ENCODE results near the gene BEST1. TPM values are rescaled to one million over a fixed set of nuclear protein-coding genes. Genes with fewer than 3 reads are reported as not detected.

BEST1 gene
- total RNA-seq, 2 donors from 2014 or later, result 0.58 to 0.77 TPM

DNA sequence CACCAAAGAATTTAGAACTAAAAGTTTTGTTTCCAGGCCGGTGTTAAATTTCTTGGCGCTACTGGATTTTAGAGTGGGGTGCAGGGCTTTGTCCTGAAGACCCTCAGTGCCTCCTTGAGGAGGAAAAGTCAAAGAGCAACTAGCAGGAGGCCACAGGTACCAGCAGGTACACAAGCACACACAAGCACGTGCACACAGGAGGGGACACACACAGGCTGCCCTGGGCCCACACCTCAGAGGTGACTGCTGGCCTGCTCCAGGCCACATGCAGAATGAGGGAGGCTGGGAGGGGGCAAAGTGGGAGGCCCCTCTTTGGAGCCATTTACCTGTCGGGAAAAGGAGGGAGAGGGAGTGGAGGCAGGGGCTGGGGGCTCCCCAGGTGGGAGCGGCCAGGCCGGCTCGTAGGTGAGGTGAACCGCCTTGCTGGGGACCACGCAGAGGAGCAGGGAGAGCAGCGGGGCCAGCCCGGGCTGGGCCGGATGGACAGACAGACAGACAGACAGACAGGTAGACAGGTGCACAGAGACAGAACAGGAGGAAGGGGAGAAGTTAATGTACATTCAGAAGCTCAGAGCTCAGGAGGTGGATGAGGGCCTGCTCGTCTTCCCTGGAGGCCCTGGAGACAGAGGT, 45.0 kb upstream of the BEST1 start:
- TF ChIP-seq, protein P1, sequence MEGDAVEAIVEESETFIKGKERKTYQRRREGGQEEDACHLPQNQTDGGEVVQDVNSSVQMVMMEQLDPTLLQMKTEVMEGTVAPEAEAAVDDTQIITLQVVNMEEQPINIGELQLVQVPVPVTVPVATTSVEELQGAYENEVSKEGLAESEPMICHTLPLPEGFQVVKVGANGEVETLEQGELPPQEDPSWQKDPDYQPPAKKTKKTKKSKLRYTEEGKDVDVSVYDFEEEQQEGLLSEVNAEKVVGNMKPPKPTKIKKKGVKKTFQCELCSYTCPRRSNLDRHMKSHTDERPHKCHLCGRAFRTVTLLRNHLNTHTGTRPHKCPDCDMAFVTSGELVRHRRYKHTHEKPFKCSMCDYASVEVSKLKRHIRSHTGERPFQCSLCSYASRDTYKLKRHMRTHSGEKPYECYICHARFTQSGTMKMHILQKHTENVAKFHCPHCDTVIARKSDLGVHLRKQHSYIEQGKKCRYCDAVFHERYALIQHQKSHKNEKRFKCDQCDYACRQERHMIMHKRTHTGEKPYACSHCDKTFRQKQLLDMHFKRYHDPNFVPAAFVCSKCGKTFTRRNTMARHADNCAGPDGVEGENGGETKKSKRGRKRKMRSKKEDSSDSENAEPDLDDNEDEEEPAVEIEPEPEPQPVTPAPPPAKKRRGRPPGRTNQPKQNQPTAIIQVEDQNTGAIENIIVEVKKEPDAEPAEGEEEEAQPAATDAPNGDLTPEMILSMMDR (IDR thresholded peaks at IDR 0.05), result no peak
- H3K27ac ChIP-seq, result no peak overlapping the region
- DNase-seq, result no peak

DNA sequence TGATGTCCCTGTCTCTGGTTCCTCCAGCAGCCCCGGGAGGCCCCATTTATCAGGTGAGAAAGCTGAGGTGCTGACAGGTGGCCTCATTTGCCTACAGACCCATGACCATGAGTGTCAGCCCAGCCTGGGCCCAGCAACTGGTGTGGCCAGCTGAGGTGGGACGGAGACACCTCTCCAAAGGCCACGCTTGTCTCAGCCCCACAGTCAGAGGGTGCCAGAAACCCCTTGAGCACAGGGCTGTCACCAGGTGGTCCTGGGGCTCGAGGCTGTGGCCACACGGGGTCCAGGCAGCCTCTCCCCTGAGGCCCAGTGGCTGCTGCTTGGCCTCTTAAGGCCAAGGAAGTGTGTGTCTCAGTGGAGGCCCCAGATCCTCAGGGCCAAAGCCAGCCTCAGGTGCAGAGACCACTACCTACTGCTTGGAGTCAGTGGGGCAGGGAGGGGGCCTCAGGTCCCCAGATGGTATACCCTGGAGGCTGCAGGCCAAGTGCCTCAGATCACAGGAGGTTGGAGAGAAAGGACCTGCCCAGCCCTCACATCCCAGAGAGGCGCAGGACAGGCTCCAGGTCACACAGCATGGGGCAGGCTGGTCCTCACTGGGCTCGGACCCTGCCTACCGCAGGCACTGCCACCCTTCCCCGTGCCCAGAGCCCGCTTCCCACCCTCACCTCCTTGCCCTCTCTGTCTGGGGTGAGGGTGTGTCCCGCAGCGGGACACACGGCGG, 44.2 kb upstream of the BEST1 start:
- H3K36me3 ChIP-seq, result no peaks in the 10 kb centered on the region
- H3K4me3 ChIP-seq, result no peak overlapping the region
- no peak overlapping the region for H3K27ac ChIP-seq
- TF ChIP-seq, protein P1 (IDR thresholded peaks at IDR 0.05), result no peak
- H3K27me3 ChIP-seq, result no peaks in the 10 kb centered on the region
- intact Hi-C loops (cut with DNase I), result no loop called here
- no peak overlapping the region for H3K9ac ChIP-seq (ENCODE audit: low read depth in 2 of 2, low read length in 2 of 2)
- no peaks in the 10 kb centered on the region for H3K9me3 ChIP-seq
- no peak for DNase-seq
- H3K4me1 ChIP-seq, result no peaks in the 10 kb centered on the region

More for the DNA sequence above, 45.0 kb upstream of the BEST1 start:
- Histone ChIP-seq H3K4me1 (no peaks in the 10 kb centered on the region), H3K9me3 (no peaks in the 10 kb centered on the region), H3K4me3 (no peak overlapping the region), H3K9ac (ENCODE audit: low read depth in 2 of 2, low read length in 2 of 2) (no peak overlapping the region), H3K27me3 (no peaks in the 10 kb centered on the region), H3K36me3 (no peaks in the 10 kb centered on the region)
- intact Hi-C loops (cut with DNase I), result no loop called here

DNA sequence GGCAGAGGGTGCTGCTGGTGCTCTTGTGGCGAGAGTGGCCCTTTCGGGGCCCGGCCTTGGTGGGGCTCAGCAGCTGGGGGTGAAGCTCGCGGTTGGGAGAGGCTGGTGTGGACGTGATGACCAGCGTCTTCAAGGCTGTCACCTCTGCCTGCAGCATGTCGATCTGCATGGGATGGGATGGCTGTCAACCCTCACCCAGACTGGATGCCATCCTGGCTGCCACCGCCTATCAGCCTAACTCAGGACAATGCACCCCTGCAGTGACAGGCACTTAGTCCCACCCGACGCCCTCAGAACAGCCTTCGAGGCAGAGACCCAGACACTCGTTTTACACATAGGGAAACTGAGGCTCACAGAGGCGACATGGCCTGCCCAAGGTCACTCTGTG, 43.6 kb upstream of the BEST1 start:
- Histone ChIP-seq H3K9ac (ENCODE audit: low read depth in 2 of 2, low read length in 2 of 2) (no peak overlapping the region), H3K27ac (no peak overlapping the region), H3K4me3 (no peak overlapping the region), H3K36me3 (no peaks in the 10 kb centered on the region), H3K27me3 (no peaks in the 10 kb centered on the region), H3K4me1 (no peaks in the 10 kb centered on the region), H3K9me3 (no peaks in the 10 kb centered on the region)
- TF ChIP-seq, protein P1 (IDR thresholded peaks at IDR 0.05), result no peak
- intact Hi-C loops (cut with DNase I), result no loop called here
- no peak for DNase-seq

DNA sequence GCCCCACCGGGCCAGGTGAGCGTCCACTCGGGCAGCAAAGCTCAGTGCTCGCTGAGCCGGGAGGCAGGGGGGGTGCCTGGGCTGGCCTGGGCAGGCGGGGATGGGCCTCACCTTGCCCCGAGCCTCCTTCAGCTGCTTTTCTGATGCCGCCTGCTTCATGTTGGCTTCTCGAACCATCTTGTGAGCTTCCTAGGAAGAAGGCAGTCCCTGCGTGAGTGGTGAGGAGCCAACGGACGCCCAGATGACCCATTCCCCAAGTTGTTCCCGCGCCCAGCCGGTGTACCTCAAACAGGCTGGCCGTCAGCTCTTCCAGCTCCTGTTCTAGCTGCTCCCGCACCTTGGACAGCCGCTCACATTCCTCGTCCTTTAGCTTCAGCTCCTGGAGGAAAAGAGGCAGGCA, 42.9 kb upstream of the BEST1 start:
- Histone ChIP-seq H3K4me3 (no peak overlapping the region), H3K9me3 (no peaks in the 10 kb centered on the region), H3K27ac (no peak overlapping the region), H3K9ac (ENCODE audit: low read depth in 2 of 2, low read length in 2 of 2) (no peak overlapping the region), H3K4me1 (no peaks in the 10 kb centered on the region), H3K36me3 (no peaks in the 10 kb centered on the region), H3K27me3 (no peaks in the 10 kb centered on the region)
- DNase-seq, result no peak
- TF ChIP-seq, protein P1 (IDR thresholded peaks at IDR 0.05), result no peak
- intact Hi-C loops (cut with DNase I), result no loop called here

DNA sequence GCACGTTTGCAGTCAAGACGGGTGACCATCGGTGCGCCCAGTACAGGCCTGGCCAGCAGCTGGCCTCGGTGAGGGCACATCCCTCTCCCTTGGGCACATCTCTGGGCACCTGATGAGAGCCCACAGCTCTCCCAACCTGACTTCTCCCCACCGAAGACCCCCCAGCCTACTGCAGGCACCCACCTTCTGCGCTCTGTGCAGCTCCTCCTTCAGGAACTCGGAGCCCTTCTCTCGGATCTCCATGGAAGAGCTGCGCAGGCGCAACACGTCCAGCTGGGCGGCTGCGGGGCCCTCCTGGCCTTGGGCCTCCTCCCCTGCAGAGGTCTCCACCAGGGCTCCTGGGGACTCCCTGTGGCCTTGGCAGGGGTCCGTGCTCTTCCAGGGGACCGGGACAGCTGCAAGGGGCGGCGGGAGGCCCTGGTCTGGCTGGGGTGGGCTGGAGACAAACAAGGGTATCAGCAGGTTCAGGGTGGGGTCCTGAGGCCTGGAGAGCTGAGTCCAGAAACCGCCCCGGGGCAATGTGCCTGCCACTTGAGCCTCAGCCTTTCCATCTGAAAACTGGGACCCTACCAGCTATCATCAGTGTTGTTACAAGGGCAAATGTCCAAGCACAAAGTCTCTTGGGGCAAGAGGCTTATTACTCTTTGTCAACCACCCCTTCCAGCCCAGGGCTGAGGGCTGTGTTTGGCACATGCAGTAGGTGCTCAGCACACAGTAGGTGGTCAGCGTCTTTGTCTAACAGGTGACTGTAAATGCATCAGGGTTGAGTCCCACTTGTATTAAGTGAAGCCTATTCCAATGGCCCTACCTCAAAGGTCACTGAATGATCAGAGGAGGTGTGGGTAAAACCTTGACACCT, 42.1 kb upstream of the BEST1 start:
- Histone ChIP-seq H3K27ac (no peak overlapping the region), H3K27me3 (no peaks in the 10 kb centered on the region), H3K4me3 (no peak overlapping the region), H3K4me1 (no peaks in the 10 kb centered on the region), H3K9ac (ENCODE audit: low read depth in 2 of 2, low read length in 2 of 2) (no peak overlapping the region), H3K9me3 (no peaks in the 10 kb centered on the region), H3K36me3 (no peaks in the 10 kb centered on the region)
- no peak for DNase-seq
- intact Hi-C loops (cut with DNase I), result no loop called here
- TF ChIP-seq, protein P1 (IDR thresholded peaks at IDR 0.05), result no peak

All from colonic mucosa (tissue), 4 donors.